ENCODE measurements around the gene PALD1. TPM values are rescaled to one million over a fixed set of nuclear protein-coding genes. Genes with fewer than 3 reads are reported as not detected.

Gene PALD1
- total RNA-seq, 1 donor from 2014 or later, result 9.6 TPM

DNA sequence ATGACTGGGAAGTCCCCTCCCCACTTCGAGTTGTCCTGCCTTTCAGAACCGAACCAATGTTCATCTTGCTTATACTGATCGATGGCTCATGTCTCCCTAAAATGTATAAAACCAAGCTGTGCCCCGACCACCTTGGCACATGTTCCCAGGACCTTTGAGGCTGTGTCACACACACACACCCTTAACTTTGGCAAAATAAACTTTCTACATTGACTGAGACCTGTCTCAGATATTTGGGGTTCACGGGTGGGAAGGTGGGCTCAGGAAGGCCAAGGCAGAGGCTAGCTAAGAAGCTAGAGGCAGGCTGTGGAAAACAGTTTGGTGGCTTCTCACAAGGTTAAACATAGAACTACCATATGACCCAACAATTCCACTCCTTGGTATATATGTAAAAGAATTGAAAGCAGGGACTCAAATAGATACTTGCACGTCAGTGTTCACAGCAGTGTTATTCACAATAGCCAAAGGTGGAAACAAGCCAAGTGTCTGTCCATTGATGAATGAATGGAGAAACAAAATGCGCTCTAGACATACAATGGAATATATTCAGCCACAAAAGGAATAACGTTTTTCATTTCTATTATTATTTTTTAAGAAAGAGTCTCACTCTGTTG is 108.6 kb downstream of the PALD1 start:
- no peak for TF ChIP-seq EZH2 (IDR thresholded peaks at IDR 0.05)
- TF ChIP-seq, protein P1, sequence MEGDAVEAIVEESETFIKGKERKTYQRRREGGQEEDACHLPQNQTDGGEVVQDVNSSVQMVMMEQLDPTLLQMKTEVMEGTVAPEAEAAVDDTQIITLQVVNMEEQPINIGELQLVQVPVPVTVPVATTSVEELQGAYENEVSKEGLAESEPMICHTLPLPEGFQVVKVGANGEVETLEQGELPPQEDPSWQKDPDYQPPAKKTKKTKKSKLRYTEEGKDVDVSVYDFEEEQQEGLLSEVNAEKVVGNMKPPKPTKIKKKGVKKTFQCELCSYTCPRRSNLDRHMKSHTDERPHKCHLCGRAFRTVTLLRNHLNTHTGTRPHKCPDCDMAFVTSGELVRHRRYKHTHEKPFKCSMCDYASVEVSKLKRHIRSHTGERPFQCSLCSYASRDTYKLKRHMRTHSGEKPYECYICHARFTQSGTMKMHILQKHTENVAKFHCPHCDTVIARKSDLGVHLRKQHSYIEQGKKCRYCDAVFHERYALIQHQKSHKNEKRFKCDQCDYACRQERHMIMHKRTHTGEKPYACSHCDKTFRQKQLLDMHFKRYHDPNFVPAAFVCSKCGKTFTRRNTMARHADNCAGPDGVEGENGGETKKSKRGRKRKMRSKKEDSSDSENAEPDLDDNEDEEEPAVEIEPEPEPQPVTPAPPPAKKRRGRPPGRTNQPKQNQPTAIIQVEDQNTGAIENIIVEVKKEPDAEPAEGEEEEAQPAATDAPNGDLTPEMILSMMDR (IDR thresholded peaks at IDR 0.05), result no peak
- TF ChIP-seq EZH2phosphoT487 (IDR thresholded peaks at IDR 0.05), result no peak
- Histone ChIP-seq H3F3A (ENCODE audit: low read depth) (peaks cover 19% of the 10 kb centered on the region), H3K9me3 (ENCODE audit: low read depth) (no peaks in the 10 kb centered on the region), H3K27me3 (no peaks in the 10 kb centered on the region), H3K79me2 (ENCODE audit: low read depth) (no peaks in the 10 kb centered on the region), H3K27ac (no peak overlapping the region), H3K9ac (no peak overlapping the region), H3K4me2 (no peak overlapping the region), H2AFZ (replicated peaks) (no peak overlapping the region), H3K4me1 (peaks cover 26% of the 10 kb centered on the region), H4K20me1 (ENCODE audit: low read depth) (no peaks in the 10 kb centered on the region), H3K36me3 (no peaks in the 10 kb centered on the region), H3K4me3 (no peak overlapping the region)
- H3K27ac Mint-ChIP-seq, result no peak overlapping the region
- no peaks in the 10 kb centered on the region for H3K36me3 Mint-ChIP-seq
- H3K27me3 Mint-ChIP-seq (ENCODE audit: insufficient read depth, low read depth), result peaks cover 15% of the 10 kb centered on the region
- H3K4me1 Mint-ChIP-seq, result peaks cover 30% of the 10 kb centered on the region
- H3K9me3 Mint-ChIP-seq, result no peaks in the 10 kb centered on the region
- no peak overlapping the region for H3K4me3 Mint-ChIP-seq
- no peak for DNase-seq (ENCODE audit: low spot score)

DNA sequence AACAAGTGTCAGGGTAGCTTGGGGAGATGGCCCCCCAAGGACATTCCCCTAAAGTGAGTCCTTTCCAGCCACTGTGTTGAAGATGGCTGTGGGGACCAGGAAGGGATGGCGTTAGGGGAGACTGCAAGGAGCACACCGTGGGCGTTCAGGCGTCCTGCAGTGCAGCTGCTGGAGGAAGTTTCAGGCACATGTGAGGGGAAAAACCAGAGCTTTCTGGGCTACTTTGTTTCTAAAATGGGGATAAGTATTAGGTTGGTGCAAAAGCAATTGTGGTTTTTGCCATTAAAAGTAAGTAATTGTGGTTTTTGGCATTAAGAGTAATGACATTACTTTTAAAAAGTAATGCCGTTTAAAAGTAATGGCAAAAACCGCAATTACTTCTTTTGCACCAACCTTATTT is 109.7 kb downstream of the PALD1 start:
- Histone ChIP-seq H3K79me2 (ENCODE audit: low read depth) (no peaks in the 10 kb centered on the region), H3K4me3 (no peak overlapping the region), H2AFZ (replicated peaks) (no peak overlapping the region), H3K9ac (no peak overlapping the region), H3F3A (ENCODE audit: low read depth) (peaks cover 19% of the 10 kb centered on the region), H3K36me3 (no peaks in the 10 kb centered on the region), H3K27ac (no peak overlapping the region), H3K27me3 (no peaks in the 10 kb centered on the region), H3K9me3 (ENCODE audit: low read depth) (no peaks in the 10 kb centered on the region), H3K4me2 (no peak overlapping the region), H4K20me1 (ENCODE audit: low read depth) (no peaks in the 10 kb centered on the region), H3K4me1 (peaks cover 18% of the 10 kb centered on the region)
- no peaks in the 10 kb centered on the region for H3K9me3 Mint-ChIP-seq
- no peak overlapping the region for H3K27ac Mint-ChIP-seq
- no peak for DNase-seq (ENCODE audit: low spot score)
- H3K4me3 Mint-ChIP-seq, result no peak overlapping the region
- peaks cover 18% of the 10 kb centered on the region for H3K27me3 Mint-ChIP-seq (ENCODE audit: insufficient read depth, low read depth)
- H3K36me3 Mint-ChIP-seq, result no peaks in the 10 kb centered on the region
- peaks cover 26% of the 10 kb centered on the region for H3K4me1 Mint-ChIP-seq
- TF ChIP-seq, protein P1 (IDR thresholded peaks at IDR 0.05), result no peak
- TF ChIP-seq EZH2phosphoT487 (IDR thresholded peaks at IDR 0.05), result no peak

DNA sequence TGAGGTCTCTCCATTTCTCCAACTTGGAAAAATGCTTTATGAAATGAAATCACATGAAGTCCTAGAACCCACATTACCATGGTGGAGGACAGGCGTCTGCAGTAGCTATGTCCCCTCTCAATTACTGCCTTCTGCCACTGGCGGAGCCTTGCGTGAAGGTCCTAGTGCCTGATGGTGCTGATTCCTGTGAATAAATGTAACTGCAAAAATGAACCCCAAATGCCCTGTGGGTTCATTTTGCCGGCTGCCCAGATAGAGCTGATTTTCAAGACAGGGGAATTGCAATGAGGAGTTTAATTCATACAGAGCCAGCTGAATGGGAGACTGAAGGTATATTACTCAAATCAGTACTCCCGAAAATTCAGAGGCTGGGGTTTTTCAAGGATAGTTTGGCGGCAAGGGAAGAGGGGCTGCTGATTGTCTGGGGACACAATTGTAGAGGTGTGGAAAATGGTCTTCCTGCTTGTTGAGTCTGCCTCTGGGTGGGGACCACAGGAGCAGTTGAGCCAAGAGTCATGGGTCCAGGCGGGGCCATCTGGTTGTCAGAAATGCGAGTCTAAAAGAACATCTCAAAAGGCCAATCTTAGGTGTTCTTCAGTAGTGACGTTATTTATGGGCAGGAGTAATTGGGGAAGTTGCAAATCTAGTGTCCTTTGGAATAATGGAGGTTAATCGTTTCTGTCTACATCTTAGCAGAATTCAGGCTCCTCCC is 110.4 kb downstream of the PALD1 start:
- H3K27me3 ChIP-seq, result no peaks in the 10 kb centered on the region
- H3K4me1 ChIP-seq, result peaks cover 11% of the 10 kb centered on the region
- no peak for DNase-seq (ENCODE audit: low spot score)
- H3K9ac ChIP-seq, result no peak overlapping the region
- H3K4me3 ChIP-seq, result no peak overlapping the region
- H3F3A ChIP-seq (ENCODE audit: low read depth), result peaks cover 17% of the 10 kb centered on the region
- no peaks in the 10 kb centered on the region for H3K9me3 ChIP-seq (ENCODE audit: low read depth)
- H3K27ac Mint-ChIP-seq, result no peak overlapping the region
- TF ChIP-seq EZH2 (IDR thresholded peaks at IDR 0.05) (no peak), EZH2phosphoT487 (IDR thresholded peaks at IDR 0.05) (no peak)
- TF ChIP-seq, protein P1 (IDR thresholded peaks at IDR 0.05), result no peak
- no peaks in the 10 kb centered on the region for H3K36me3 ChIP-seq
- no peaks in the 10 kb centered on the region for H3K9me3 Mint-ChIP-seq
- H3K4me1 Mint-ChIP-seq, result peaks cover 24% of the 10 kb centered on the region
- H3K27ac ChIP-seq, result no peak overlapping the region
- no peaks in the 10 kb centered on the region for H3K79me2 ChIP-seq (ENCODE audit: low read depth)
- H2AFZ ChIP-seq (replicated peaks), result no peak overlapping the region
- H3K4me2 ChIP-seq, result no peak overlapping the region
- no peaks in the 10 kb centered on the region for H3K36me3 Mint-ChIP-seq
- no peaks in the 10 kb centered on the region for H4K20me1 ChIP-seq (ENCODE audit: low read depth)
- no peak overlapping the region for H3K4me3 Mint-ChIP-seq
- H3K27me3 Mint-ChIP-seq (ENCODE audit: insufficient read depth, low read depth), result peaks cover 21% of the 10 kb centered on the region

Measured in neural progenitor cell (in vitro differentiated cells).